H54 (cell line): Measurements from ENCODE around the gene MNDA.

Experiments used
- DNase-seq: peaks from one replicate; pipeline ENCODE4 v3.0.0; 2011; ENCODE audit warnings: low spot score, mixed read lengths; ENCODE audit not compliant: insufficient read length
- FAIRE-seq: peaks from 3 replicates; lab custom pipeline; 2011; peaks lifted over from hg19 to GRCh38; lab: Jason Lieb, UNC
- POLR2A ChIP-seq: IDR thresholded peaks from 2 replicates; pipeline ENCODE4 v1.6.1; 2011; ENCODE audit warnings: low read depth, mild to moderate bottlenecking, low read length

MNDA gene

GRCh38 chr1:158830904-158831507 is at the start of gene MNDA:
Gene MNDA, plus strand, starts transcription at chr1:158831351. Its CDS starts 10,803 bp downstream, at chr1:158842154.
- DNase-seq (no peak), FAIRE-seq (no peak)
- no peak for TF ChIP-seq POLR2A

- TF ChIP-seq POLR2A: no peak
- DNase-seq (no peak), FAIRE-seq (no peak)
These were observed 37.5 kb upstream of the MNDA start for GRCh38 chr1:158793604-158794003.

GRCh38 chr1:158794247-158794646 is 36.9 kb upstream of the MNDA start:
- FAIRE-seq (no peak), DNase-seq (no peak)
- no peak for TF ChIP-seq POLR2A

GRCh38 chr1:158798531-158798930 is 32.6 kb upstream of the MNDA start:
- DNase-seq: no peak
- TF ChIP-seq POLR2A: no peak
- FAIRE-seq: no peak

- FAIRE-seq: no peak
- DNase-seq: no peak
- TF ChIP-seq POLR2A: no peak
These were observed 31.5 kb upstream of the MNDA start for GRCh38 chr1:158799689-158800088.

GRCh38 chr1:158800526-158800925 is 30.6 kb upstream of the MNDA start:
- DNase-seq (no peak), FAIRE-seq (no peak)
- TF ChIP-seq POLR2A: no peak

GRCh38 chr1:158801396-158801795 is 29.8 kb upstream of the MNDA start:
- TF ChIP-seq POLR2A: no peak
- FAIRE-seq: no peak
- DNase-seq: no peak

GRCh38 chr1:158803678-158804077 is 27.5 kb upstream of the MNDA start:
- no peak for DNase-seq

GRCh38 chr1:158806916-158807536 is 24.1 kb upstream of the MNDA start:
- no peak for TF ChIP-seq POLR2A
- no peak for FAIRE-seq

More at GRCh38 chr1:158803678-158804077, 27.5 kb upstream of the MNDA start:
- no peak for FAIRE-seq
- TF ChIP-seq POLR2A: no peak

GRCh38 chr1:158809256-158809655 is 21.9 kb upstream of the MNDA start:
- FAIRE-seq (no peak), DNase-seq (no peak)

More at GRCh38 chr1:158806916-158807536, 24.1 kb upstream of the MNDA start:
- DNase-seq: no peak

GRCh38 chr1:158809862-158810261 is 21.3 kb upstream of the MNDA start:
- no peak for TF ChIP-seq POLR2A
- no peak for DNase-seq
- FAIRE-seq: no peak

More at GRCh38 chr1:158809256-158809655, 21.9 kb upstream of the MNDA start:
- TF ChIP-seq POLR2A: no peak

- no peak for DNase-seq
- TF ChIP-seq POLR2A: no peak
These were observed 20.8 kb upstream of the MNDA start for GRCh38 chr1:158810311-158810710.

GRCh38 chr1:158812336-158812735 is 18.8 kb upstream of the MNDA start:
- TF ChIP-seq POLR2A: no peak
- FAIRE-seq: no peak
- no peak for DNase-seq

More at GRCh38 chr1:158810311-158810710, 20.8 kb upstream of the MNDA start:
- no peak for FAIRE-seq

GRCh38 chr1:158813164-158813563 is 18.0 kb upstream of the MNDA start:
- DNase-seq (no peak), FAIRE-seq (no peak)
- TF ChIP-seq POLR2A: no peak

- DNase-seq (no peak), FAIRE-seq (no peak)
- no peak for TF ChIP-seq POLR2A
These were observed 16.2 kb upstream of the MNDA start for GRCh38 chr1:158814970-158815369.
